ELR (cell line): Measurements from ENCODE around the gene HHLA2.
"Not testable (repeated sequence)": the region's sequence is repeated elsewhere in the genome, so short reads cannot be mapped to it uniquely, and the experiment has no call there.

Experiments used
- DNase-seq: peaks from one replicate; pipeline ENCODE4 v3.0.0-alpha.2; 2015; ENCODE audit warnings: low read depth

The HHLA2 gene

GRCh38 chr3:108296239-108296638 is at the start of gene HHLA2:
HHLA2 (plus strand) TSS chr3:108296548; CDS start chr3:108351814, 55,266 bp downstream.
- DNase-seq, result peak; percentile 58

GRCh38 chr3:108250626-108251025 is 45.7 kb upstream of the HHLA2 start:
- DNase-seq, result peak; percentile 13

GRCh38 chr3:108251265-108251664 is 45.1 kb upstream of the HHLA2 start:
- no peak for DNase-seq

DNA sequence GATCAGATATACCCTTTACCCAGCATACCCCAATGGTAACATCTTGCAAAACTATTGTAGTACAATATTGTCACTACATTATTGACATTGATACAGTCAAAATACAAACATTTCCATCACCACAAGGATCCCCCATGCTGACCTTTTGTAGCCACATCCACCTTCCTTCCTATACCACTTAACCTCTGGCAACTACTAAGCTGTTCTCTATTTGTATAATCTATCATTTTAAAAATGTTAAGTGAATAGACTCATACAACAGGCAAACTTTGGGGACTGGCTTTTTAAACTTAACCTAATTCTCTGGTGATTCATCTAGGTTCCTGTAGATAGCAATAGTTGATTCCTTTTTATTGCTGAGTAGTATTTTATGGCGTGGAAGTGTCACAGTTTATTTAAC is 44.5 kb upstream of the HHLA2 start:
- no peak for DNase-seq

GRCh38 chr3:108255131-108255530 is 41.2 kb upstream of the HHLA2 start:
- no peak for DNase-seq

DNA sequence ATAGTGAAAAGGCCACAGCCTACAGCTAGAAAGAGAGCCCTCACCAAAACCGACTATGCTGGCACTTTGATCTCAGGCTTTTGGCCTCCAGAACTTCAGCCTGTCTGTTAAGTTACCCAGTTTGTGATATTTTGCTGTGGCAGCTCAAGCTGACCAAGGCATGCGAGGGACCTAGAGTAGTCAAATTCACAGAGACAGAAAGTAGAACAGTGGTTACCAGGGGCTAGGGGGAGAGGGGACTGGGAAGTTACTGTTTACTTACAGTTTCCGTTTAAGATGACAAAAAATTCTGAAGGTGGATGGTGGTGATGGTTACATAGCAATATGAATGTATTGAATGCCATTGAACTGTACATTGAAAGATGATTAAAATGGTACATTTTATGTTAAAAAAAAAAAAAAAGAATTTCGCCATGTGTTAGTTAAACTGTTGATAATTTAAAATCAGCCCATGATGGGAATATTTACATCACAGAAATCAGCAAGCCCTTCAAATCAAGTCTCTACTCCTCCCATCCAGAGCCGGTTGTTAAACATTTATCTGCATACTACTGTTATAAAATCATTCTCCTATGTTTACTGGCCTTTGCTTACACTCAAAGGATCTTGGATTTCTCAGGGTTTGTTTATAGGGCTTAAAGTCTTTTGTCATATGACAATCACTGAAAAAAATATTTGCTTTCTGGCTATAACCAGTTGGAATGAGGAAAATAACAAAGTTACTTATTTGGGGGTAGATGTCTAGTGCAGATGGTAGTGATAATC is 31.6 kb upstream of the HHLA2 start:
- not testable (repeated sequence) for DNase-seq

GRCh38 chr3:108268235-108268634 is 28.1 kb upstream of the HHLA2 start:
- not testable (repeated sequence) for DNase-seq

- DNase-seq, result no peak
These were observed 24.7 kb upstream of the HHLA2 start for GRCh38 chr3:108271626-108272025.

GRCh38 chr3:108279066-108279465 is 17.3 kb upstream of the HHLA2 start:
- DNase-seq, result not testable (repeated sequence)

DNA sequence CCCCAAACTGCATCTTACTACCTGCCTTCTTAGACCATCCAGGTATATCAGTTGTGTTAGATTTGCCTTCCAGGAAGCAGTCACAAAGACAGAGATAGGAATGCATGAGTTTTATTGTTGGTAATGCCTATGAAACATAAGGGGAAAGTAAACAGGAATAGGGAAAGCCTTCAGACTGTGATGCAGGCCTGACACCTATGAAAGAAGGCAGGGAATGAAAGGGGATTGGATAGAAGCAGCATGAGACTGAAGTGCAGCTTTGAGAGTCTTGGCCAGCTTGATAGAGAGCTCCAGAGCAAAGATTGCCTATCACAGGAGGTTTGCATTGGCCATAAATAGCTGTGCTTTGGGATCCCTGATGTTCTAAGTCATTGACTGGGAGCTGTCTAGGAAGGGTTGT is 15.9 kb upstream of the HHLA2 start:
- no peak for DNase-seq

DNA sequence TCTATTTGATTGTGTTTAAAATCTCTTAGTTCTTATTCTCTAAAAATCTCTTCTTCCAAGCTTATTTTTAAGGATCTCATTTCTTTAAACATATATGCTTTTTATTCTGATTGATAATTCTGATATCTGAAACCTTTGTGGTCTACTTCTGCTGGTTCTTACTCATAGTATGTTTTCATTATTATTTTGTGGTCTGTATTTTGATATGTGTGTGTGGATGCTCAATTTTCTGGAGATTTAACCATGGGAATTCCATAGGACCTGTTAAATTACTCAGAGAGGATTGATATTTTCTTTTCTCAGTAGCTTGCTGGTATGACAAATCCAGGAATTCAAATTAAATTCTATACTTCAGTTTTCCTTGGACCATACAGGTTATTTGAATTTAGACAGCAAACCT is 14.7 kb upstream of the HHLA2 start:
- no peak for DNase-seq

GRCh38 chr3:108283006-108283405 is 13.3 kb upstream of the HHLA2 start:
- no peak for DNase-seq

DNA sequence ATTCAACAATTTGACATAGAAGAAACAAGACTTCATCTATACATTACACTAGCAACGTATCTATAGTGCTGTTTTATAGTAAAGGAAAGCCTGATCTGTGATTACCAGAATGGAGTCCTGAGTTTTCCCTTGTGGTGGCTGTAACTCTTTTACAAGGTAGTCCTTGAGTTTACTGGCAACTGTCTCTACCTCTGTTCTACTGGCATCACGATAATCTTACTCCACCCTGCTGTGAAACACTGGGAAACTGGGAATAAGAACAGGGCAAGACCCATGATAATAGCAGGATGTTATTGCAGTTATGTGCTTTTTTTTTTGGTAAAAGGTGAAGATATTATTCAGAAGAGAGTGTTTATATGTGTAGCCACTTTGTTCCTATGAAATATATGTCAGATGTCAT is 12.4 kb upstream of the HHLA2 start:
- DNase-seq, result no peak

DNA sequence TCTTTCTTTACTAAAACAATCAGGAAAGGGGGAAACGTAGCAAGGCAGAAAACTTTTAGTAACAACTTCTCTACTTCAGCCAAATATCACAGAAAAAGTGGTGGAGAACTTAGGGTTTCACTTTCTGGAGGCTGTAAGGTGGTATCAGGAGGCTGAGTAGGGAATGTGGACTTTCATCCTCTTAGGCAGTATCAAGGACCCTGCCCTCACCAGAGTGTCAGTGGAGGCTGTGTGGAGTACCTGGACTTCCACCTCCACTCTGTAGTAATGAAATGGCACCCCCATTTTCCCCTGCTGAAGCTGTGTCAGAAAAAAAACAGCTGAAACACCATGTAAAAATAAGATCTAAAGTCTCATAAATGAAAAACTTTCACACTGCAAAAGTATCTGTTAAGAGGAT is 11.2 kb upstream of the HHLA2 start:
- no peak for DNase-seq

- no peak for DNase-seq
These were observed 9.2 kb upstream of the HHLA2 start for GRCh38 chr3:108287146-108287545.

GRCh38 chr3:108288193-108288592 is 8.2 kb upstream of the HHLA2 start:
- DNase-seq, result not testable (repeated sequence)

- no peak for DNase-seq
These were observed 7.2 kb upstream of the HHLA2 start for GRCh38 chr3:108289159-108289558.

DNA sequence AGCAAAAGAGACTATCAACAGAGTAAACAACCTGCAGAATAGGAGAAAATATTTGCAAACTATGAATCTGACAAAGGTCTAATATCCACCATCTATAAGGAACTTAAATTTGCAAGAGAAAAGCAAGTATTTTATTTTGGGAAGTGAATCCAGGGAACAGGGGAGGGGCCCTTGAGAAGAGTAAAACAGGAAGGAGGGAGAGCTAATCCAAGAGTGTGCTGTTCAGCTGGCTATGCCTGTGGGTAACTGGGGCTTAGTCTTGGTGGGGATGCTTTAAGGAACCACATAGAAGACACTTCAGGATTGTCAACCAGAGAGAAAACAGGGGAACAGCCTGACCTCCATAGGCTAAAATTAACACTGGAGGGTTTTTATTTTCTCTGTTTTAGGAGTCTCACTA is 3.9 kb upstream of the HHLA2 start:
- no peak for DNase-seq

- no peak for DNase-seq
These were observed 3.4 kb upstream of the HHLA2 start for GRCh38 chr3:108292905-108293328.

GRCh38 chr3:108293858-108294257 is 2.5 kb upstream of the HHLA2 start:
- DNase-seq, result no peak

DNA sequence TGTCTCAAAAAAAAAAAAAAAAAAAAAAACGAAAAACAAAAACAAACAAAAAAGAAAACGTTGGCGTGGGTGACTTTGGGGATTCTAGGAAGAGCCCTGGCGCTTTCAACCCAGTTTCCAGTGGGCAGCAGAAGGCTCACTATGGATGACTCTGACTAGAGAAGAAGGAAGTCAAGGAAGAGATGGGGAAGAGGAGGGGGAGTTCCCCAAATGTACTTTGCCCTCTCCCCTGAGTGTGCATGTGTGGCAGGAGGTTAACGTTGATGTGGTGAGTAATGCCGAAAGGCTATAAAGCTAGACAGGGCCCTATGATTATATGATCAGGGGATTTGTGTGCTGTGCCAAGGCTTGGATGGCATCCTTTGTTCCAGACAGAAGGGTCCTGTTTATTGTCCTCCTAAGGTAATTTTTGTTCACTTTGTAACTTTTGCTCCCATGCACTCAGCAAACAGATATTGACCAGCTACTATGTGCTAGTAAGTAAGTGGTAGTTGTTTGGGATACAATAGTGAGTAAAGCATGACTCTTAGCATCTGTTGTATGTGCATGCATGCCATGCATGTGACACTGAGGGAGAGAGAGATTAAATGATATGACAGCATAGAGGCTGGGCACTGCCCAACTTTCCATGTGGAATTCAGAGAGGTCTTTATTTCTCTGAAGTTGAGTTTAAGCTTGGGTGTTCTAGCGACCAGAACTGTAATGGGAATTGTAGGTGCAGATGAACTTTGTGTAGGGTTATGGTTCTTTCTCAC is 750 bp upstream of the HHLA2 start:
- DNase-seq, result peak; percentile 49

DNA sequence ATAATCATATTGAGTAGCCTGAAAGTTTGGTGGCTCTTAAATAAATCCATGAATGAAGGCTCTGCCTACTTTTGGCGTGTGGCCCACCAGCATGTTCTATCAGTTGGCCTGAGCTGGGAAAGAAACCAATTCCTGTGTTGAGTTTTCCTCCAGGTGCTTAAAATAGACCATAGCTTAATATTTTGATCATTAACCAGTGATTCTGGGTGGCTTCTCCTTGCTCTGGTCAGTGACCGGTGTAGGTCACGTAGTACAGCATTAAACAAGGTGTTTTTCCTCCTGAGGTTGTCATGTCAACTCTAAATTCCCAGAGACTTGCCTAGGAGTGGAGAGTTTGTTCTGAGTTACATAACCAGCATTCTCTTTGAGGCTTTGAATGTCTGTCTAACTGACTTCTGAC is 1.3 kb downstream of the HHLA2 start:
- DNase-seq, result no peak

- no peak for DNase-seq
These were observed 1.7 kb downstream of the HHLA2 start for GRCh38 chr3:108298056-108298455.
